GM12875 (cell line): ENCODE data around the gene TIMM44.
A peak's percentile ranks its signal among the peaks of the same experiment; 100 is the strongest.

Experiments
- H3K4me3 ChIP-seq: one replicate; pipeline ENCODE4 v1.5.1; 2011; ENCODE audit warnings: low read depth, low read length, control low read depth
- TF ChIP-seq, protein P1 (sequence below): IDR thresholded peaks from 2 replicates; pipeline ENCODE4 v1.5.1; 2011; ENCODE audit warnings: low read depth, mild to moderate bottlenecking, control low read depth, inconsistent platforms, low read length, moderate library complexity, borderline replicate concordance; ENCODE audit not compliant: insufficient read depth

The TIMM44 gene

DNA sequence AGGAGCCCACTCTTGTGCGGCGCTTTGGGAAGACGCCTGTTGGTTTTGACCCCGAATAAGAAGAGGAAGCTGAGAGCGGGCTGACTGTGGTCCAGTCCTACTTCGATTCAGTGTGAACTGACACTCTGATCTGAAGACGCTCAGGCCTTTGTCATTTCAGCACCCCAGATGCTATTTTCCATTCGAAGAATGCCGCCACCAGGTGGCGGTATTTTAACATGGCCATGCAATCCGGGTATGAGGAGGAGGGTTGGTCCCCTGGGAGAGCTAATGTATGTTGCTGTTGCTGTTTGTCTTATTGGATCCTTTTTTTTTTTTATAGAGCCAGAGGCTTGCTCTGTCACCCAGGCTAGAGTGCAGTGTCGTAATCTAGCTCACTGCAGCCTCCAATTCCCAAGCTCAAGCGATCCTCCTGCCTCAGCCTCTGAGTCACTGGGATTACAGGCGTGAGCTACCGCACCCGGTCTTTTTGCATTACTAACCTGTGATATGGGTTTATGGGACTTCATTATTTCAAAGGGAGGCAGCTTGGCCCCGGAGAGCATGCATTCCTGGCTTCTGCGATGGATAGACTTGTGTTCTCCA, 803 bp upstream of the TIMM44 start:
- peak overlapping the region; percentile 72 for H3K4me3 ChIP-seq
- TF ChIP-seq, protein P1, sequence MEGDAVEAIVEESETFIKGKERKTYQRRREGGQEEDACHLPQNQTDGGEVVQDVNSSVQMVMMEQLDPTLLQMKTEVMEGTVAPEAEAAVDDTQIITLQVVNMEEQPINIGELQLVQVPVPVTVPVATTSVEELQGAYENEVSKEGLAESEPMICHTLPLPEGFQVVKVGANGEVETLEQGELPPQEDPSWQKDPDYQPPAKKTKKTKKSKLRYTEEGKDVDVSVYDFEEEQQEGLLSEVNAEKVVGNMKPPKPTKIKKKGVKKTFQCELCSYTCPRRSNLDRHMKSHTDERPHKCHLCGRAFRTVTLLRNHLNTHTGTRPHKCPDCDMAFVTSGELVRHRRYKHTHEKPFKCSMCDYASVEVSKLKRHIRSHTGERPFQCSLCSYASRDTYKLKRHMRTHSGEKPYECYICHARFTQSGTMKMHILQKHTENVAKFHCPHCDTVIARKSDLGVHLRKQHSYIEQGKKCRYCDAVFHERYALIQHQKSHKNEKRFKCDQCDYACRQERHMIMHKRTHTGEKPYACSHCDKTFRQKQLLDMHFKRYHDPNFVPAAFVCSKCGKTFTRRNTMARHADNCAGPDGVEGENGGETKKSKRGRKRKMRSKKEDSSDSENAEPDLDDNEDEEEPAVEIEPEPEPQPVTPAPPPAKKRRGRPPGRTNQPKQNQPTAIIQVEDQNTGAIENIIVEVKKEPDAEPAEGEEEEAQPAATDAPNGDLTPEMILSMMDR, result peak; percentile 71

DNA sequence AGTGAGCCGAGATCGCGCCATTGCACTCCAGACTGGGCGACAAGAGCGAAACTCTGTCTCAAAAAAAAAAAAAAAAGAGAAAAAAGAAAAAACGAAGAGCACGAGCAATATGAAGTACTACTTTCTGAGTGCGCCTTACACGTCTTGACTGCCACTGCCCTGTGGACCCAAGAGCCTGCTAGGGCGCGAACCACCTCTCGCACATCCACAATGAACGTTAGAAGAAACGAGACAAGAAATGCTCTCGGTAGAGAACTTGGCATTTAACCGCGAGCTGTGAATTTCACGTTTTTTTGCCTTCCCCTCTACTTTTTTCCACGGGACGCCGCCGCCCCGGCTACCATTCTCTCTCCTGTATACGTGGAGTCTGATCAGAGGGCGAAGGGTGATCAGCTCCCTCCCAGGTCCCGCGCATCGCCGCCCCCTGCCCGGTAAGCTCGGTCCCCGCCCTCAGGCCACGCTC, 454 bp downstream of the TIMM44 start:
- TF ChIP-seq, protein P1, result no peak
- H3K4me3 ChIP-seq, result peak overlapping the region; percentile 98

DNA sequence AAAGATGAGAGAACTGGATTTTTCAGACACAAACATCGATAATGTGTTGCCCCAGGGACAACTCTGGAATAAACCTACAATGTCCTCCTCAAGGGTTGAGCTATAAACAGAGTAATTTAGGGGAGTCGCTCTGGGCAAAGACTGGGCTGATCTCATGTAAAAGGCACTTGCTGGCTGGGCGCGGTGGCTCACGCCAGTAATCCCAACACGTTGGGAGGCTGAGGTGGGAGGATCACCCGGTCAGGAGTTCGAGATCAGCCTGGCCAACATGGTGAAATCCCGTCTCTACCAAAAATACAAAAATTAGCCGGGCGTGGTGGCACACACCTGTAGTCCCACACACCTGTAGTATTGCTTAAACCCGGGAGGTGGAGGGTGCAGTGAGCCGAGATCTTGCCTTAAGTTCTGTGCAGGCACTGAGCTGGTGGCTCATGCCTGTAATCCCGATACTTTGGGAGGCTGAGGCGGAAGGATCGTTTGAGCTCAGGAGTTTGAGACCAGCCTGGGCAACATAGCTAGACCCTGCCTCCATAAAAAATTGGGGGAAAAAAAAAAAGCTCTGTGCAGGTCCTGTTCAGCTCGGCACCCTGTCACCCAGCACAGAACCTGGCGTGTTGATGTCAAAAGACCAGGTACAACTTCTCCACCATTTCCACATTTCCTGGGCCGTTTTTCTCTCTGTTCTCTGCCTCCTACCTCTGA, 1.4 kb downstream of the TIMM44 start:
- no peak overlapping the region for H3K4me3 ChIP-seq

DNA sequence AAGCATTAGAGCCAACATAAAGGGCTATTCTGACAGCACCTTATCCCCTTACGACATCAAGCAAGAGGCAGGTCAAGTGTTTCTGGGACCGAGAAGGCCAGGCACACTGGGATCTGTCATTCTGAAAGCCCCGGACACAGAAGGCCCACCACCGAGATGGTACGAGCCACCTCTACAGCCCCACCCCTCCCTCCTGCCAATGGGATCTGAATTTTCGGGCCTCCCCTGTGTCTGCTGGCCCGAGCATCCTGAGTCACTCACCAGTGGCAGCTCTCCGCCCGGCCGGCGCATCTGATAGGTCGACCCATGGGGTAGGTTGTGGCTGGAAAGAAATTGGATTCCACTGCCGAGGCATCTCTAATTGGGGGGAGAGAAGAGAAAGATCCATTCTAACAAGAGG, 2.6 kb downstream of the TIMM44 start:
- H3K4me3 ChIP-seq, result no peak overlapping the region
- TF ChIP-seq, protein P1, result no peak

More for the DNA sequence above, 1.4 kb downstream of the TIMM44 start:
- TF ChIP-seq, protein P1, result no peak

DNA sequence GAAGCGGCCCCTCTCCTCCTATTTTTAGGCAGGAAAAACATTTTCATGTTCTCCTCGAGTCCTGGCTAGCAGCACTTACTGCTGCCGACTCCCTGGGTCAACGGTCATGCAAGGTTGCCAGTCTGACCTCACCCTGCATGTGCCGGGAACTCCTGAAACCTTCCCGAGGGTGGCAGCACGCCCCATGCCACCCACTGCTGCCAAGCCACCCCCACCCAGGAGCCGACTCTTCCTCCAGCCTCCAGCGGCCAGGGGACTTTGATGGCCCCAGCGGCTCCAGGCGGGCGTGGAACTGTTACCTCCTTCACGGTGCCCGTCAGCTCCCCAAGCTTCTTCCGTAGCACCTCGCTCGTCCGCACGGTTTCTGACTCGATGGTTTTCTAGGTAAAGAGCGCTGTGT, 8.7 kb downstream of the TIMM44 start:
- TF ChIP-seq, protein P1, result no peak
- H3K4me3 ChIP-seq, result no peak overlapping the region

DNA sequence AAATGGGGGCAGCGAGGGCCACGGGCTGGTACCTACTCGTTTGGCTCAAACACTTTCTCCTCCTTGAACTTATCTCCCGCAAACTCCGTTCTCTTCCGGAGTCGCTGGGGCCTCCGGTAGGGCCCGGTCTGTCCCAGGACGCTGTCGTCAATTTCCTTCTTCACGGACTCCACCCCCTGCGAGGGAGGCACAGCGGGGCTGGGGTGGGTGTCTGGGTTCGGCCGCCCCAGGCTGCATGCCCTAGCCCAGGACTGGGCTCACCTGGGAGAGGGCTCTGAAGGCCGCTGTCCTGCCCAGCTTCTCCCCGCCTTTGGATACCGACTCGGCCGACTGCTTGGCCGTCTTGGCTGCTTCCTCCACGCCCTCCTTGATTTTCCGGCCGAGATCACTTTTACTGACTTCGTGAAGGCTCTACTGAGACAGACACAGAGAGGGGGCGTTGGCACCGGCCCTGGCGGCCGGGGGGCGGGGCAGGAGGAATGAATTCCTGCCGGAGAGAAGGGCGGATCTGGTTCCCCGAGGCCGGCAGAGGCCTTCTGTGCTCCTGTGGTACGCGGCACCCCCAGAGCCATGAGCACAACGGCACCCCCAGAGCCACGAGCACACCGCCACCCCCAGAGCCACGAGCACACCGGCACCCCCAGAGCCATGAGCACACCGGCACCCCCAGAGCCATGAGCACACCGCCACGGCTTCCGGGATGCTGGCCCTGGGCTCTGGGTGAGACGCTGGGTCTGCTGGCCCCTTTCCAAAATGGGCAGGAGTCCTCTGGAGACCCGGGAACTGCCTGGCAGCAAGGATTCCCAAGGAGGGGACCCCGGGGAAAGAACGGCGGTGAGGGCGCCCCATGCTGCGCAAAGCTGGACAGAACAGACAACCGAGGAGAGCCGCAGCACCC, 9.4 kb downstream of the TIMM44 start:
- H3K4me3 ChIP-seq, result no peak overlapping the region

More for the DNA sequence above, 9.4 kb downstream of the TIMM44 start:
- TF ChIP-seq, protein P1, result no peak
